GM23338 (cell line): Measurements from ENCODE around the gene COL9A1. TPM values are rescaled to one million over a fixed set of nuclear protein-coding genes. Genes with fewer than 3 reads are reported as not detected.

Experiments used
- ATAC-seq: fragments of 200-7000 bp; cut with Tn5 transposase; 3 replicates; pipeline ENCODE4 v1.9.1; 2020
- DNase-seq: peaks from one replicate; pipeline ENCODE4 v3.0.0-alpha.2; 2015; ENCODE audit warnings: low spot score
- H2AFZ ChIP-seq: fragments of 200-600 bp; sonication (generic); 2 replicates; pipeline ENCODE4 v1.8.0; 2016; ENCODE audit warnings: antibody characterized with exemption, mild to moderate bottlenecking, moderate library complexity
- H3F3A ChIP-seq: fragments of 200-600 bp; sonication (generic); replicated peaks from 2 replicates; pipeline ENCODE4 v1.8.0; 2017; ENCODE audit warnings: antibody characterized with exemption, mixed run types, low read depth
- H3K27ac ChIP-seq: fragments of 200-600 bp; sonication (generic); 2 replicates; pipeline ENCODE4 v1.6.1; 2016; ENCODE audit warnings: low read depth
- H3K27me3 ChIP-seq: fragments of 200-600 bp; sonication (generic); 2 replicates; pipeline ENCODE4 v1.8.0; 2016; ENCODE audit warnings: mild to moderate bottlenecking, mixed run types, moderate library complexity; ENCODE audit not compliant: insufficient read depth
- H3K36me3 ChIP-seq: fragments of 200-600 bp; sonication (generic); 2 replicates; pipeline ENCODE4 v1.8.0; 2016; ENCODE audit warnings: mild to moderate bottlenecking; ENCODE audit not compliant: insufficient read depth
- H3K4me1 ChIP-seq: fragments of 200-600 bp; sonication (generic); 2 replicates; pipeline ENCODE4 v1.8.0; 2016; ENCODE audit warnings: mild to moderate bottlenecking, moderate library complexity; ENCODE audit not compliant: insufficient read depth
- H3K4me2 ChIP-seq: fragments of 200-600 bp; sonication (generic); 2 replicates; pipeline ENCODE4 v1.7.1; 2017; ENCODE audit warnings: mixed run types
- H3K4me3 ChIP-seq: fragments of 200-600 bp; sonication (generic); 2 replicates; pipeline ENCODE4 v1.6.1; 2016; ENCODE audit warnings: mixed run types
- H3K79me2 ChIP-seq: fragments of 200-600 bp; sonication (generic); replicated peaks from 2 replicates; pipeline ENCODE4 v1.8.0; 2017; ENCODE audit warnings: mild to moderate bottlenecking; ENCODE audit not compliant: insufficient read depth
- H3K9me2 ChIP-seq: fragments of 200-600 bp; sonication (generic); 2 replicates; pipeline ENCODE4 v1.8.0; 2017; ENCODE audit not compliant: insufficient read depth
- H4K20me1 ChIP-seq: fragments of 200-600 bp; sonication (generic); replicated peaks from 2 replicates; pipeline ENCODE4 v1.8.0; 2017; ENCODE audit warnings: mild to moderate bottlenecking; ENCODE audit not compliant: insufficient read depth
- H3K27ac Mint-ChIP-seq: 2 replicates; pipeline ENCODE4 v1.8.0; 2020; ENCODE audit warnings: inconsistent platforms, mild to moderate bottlenecking, moderate library complexity, mixed read lengths
- H3K27me3 Mint-ChIP-seq: 3 replicates; pipeline ENCODE4 v1.8.0; 2022; ENCODE audit warnings: low read depth, mild to moderate bottlenecking, moderate library complexity, mixed read lengths, inconsistent platforms; ENCODE audit not compliant: insufficient read depth, poor library complexity
- H3K36me3 Mint-ChIP-seq: 3 replicates; pipeline ENCODE4 v1.8.0; 2021; ENCODE audit warnings: low read depth, mild to moderate bottlenecking, inconsistent platforms, moderate library complexity, mixed read lengths
- H3K4me1 Mint-ChIP-seq: 3 replicates; pipeline ENCODE4 v1.8.0; 2020; ENCODE audit warnings: mild to moderate bottlenecking, inconsistent platforms, mixed read lengths
- H3K4me3 Mint-ChIP-seq: 3 replicates; pipeline ENCODE4 v1.8.0; 2021; ENCODE audit warnings: moderate library complexity, mild to moderate bottlenecking, inconsistent platforms, mixed read lengths
- H3K9me3 Mint-ChIP-seq: 3 replicates; pipeline ENCODE4 v1.8.0; 2020; ENCODE audit warnings: moderate library complexity, mild to moderate bottlenecking, inconsistent platforms, mixed read lengths
- CREB1 ChIP-seq: fragments of 250-450 bp; sonication (Bioruptor Pico); IDR thresholded peaks from 2 replicates; pipeline ENCODE4 v1.5.0; 2020; ENCODE audit warnings: low read depth, mild to moderate bottlenecking, moderate library complexity
- CTCF ChIP-seq, 2 experiments: fragments of 200-600 bp in 1 of 2; sonication (generic) in 1 of 2; conservative IDR thresholded peaks; 2 replicates each; pipeline versions ENCODE4 v1.5.1 to v1.6.1; 2016 to 2017; ENCODE audit warnings: antibody characterized with exemption in 2 of 2, low read depth in 2 of 2, mild to moderate bottlenecking in 2 of 2, moderate library complexity in 1 of 2
- ETS1 ChIP-seq: IDR thresholded peaks from 2 replicates; pipeline ENCODE4 v1.6.1; 2016; ENCODE audit warnings: antibody characterized with exemption
- EZH2 ChIP-seq: fragments of 200-600 bp; sonication (generic); IDR thresholded peaks from one replicate; pipeline ENCODE4 v1.8.0; 2017; ENCODE audit warnings: antibody characterized with exemption, mild to moderate bottlenecking, low read depth; ENCODE audit not compliant: unreplicated experiment
- EZH2phosphoT487 ChIP-seq: fragments of 200-600 bp; sonication (generic); IDR thresholded peaks from one replicate; pipeline ENCODE4 v1.8.1; 2018; ENCODE audit warnings: antibody characterized with exemption; ENCODE audit not compliant: unreplicated experiment
- JUNB ChIP-seq: IDR thresholded peaks from one replicate; pipeline ENCODE4 v1.6.1; 2016; ENCODE audit warnings: antibody characterized with exemption; ENCODE audit not compliant: unreplicated experiment
- NANOG ChIP-seq: IDR thresholded peaks from 2 replicates; pipeline ENCODE4 v1.6.1; 2016; ENCODE audit warnings: antibody characterized with exemption, borderline replicate concordance
- POLR2AphosphoS5 ChIP-seq: IDR thresholded peaks from 2 replicates; pipeline ENCODE4 v1.6.1; 2016; ENCODE audit warnings: antibody characterized with exemption, low read depth
- REST ChIP-seq: IDR thresholded peaks from one replicate; pipeline ENCODE4 v1.6.1; 2018; ENCODE audit warnings: antibody characterized with exemption; ENCODE audit not compliant: unreplicated experiment
- STAT1 ChIP-seq: IDR thresholded peaks from one replicate; pipeline ENCODE4 v1.6.1; 2016; ENCODE audit warnings: antibody characterized with exemption; ENCODE audit not compliant: unreplicated experiment
- ZNF114 ChIP-seq: fragments of 250-450 bp; sonication (Bioruptor Pico); IDR thresholded peaks from 2 replicates; pipeline ENCODE4 v1.5.0; 2020; ENCODE audit warnings: mild to moderate bottlenecking, moderate library complexity
- ZNF331 ChIP-seq: fragments of 250-450 bp; sonication (Bioruptor Pico); IDR thresholded peaks from 2 replicates; pipeline ENCODE4 v1.5.0; 2020; ENCODE audit warnings: low read depth, mild to moderate bottlenecking, moderate library complexity
- ZNF462 ChIP-seq: fragments of 250-450 bp; sonication (Bioruptor Pico); IDR thresholded peaks from 2 replicates; pipeline ENCODE4 v1.5.0; 2020; ENCODE audit warnings: mild to moderate bottlenecking, moderate library complexity
- polyA plus RNA-seq: library from polyadenylated mRNA; unstranded; fragments of >200 nt; fragmentation: Nextera tagmentation; extraction: Ambion mirVana; gene quantifications from 2 replicates; pipeline ENCODE4 v1.2.1, GENCODE V29; 2016
- total RNA-seq: library from RNA; depleted of rRNA; stranded (reverse); fragments of >200 nt; shearing (Covaris generic); gene quantifications from 2 replicates; pipeline ENCODE4 v1.2.3, GENCODE V29; 2014

COL9A1 gene
- total and polyA plus RNA-seq, 2 experiments from 2014 or later, result 16.0 to 20.3 TPM

- TF ChIP-seq REST (no peak), STAT1 (no peak)
Observed at GRCh38 chr6:70186461-70186860, 116.4 kb downstream of the COL9A1 start (continued).

GRCh38 chr6:70184723-70185122 is 118.2 kb downstream of the COL9A1 start:
- Mint-ChIP-seq H3K36me3 (no peaks in the 10 kb centered on the region), H3K27ac (no peak overlapping the region)
- TF ChIP-seq POLR2AphosphoS5 (no peak), JUNB (no peak), CTCF (conservative IDR thresholded peaks at IDR 0.05; ENCODE audit: low read depth in 2 of 2) (no peak), EZH2phosphoT487 (no peak), CREB1 (no peak), NANOG (no peak), ZNF331 (CRISPR knock-in tag) (no peak), ZNF114 (CRISPR knock-in tag) (no peak), ZNF462 (CRISPR knock-in tag) (no peak), EZH2 (no peak), ETS1 (no peak), STAT1 (no peak)

More at GRCh38 chr6:70184723-70185122, 118.2 kb downstream of the COL9A1 start:
- Mint-ChIP-seq H3K4me3 (no peak overlapping the region), H3K9me3 (no peaks in the 10 kb centered on the region), H3K27me3 (no peaks in the 10 kb centered on the region), H3K4me1 (no peaks in the 10 kb centered on the region)
- Histone ChIP-seq H3K27ac (no peak overlapping the region), H2AFZ (no peak overlapping the region), H4K20me1 (no peaks in the 10 kb centered on the region), H3F3A (no peaks in the 10 kb centered on the region), H3K36me3 (no peaks in the 10 kb centered on the region), H3K4me2 (no peak overlapping the region), H3K79me2 (no peaks in the 10 kb centered on the region), H3K4me1 (no peaks in the 10 kb centered on the region), H3K9me2 (0 out of 2 replicates have a peak, but pooled peaks cover 5% of the 10 kb centered on the region), H3K27me3 (no peaks in the 10 kb centered on the region), H3K4me3 (no peak overlapping the region)
- ATAC-seq (no peak), DNase-seq (no peak)
